Activated T-cell treated with anti-CD3 and anti-CD28 coated beads for 24 hours (primary cell): ENCODE data around the gene UBE2G1.
"Not testable (repeated sequence)": the region's sequence is repeated elsewhere in the genome, so short reads cannot be mapped to it uniquely, and the experiment has no call there.

Source experiments
- DNase-seq: peaks from one replicate; pipeline ENCODE4 v3.0.0-alpha.2; 2020; ENCODE audit warnings: low read depth

UBE2G1 gene

DNA sequence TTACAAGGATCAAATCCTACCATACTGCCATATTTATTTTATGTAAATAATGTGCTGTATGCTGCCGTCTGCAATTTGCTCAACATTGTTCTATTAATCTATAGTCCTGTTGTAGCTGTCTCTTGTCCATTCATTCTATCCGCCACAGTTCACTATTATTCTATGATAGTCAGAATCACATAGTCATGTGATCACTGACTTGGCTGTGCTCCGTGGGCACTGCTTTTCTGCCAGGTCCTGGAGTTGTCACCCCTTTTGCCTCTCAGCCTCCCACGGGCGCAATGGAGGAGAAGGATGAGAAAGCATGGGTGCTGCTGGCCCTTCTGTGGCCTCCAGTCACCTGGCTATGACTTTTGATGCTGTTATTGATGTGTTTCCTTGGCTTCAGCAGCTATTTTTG lies 65.4 kb downstream of the UBE2G1 start:
- no peak for DNase-seq

DNA sequence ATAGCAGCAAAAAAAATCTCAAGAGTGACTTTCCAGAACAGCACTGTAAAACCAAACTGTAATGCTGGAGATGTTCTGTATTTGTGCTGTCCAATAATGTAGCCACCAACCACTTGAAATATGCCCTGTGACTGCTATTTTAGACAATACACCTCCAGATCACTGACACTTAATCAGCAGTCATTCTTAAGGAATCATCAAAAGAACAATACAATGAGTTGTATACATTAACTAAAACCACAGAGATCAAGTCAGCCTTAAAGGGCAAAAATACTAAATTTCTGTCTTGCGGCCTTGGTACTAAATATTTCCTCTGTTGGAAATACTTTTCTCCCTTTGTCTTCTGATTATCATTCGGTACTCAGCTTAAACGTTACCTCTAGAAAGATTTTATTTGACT lies 69.1 kb downstream of the UBE2G1 start:
- DNase-seq: no peak

DNA sequence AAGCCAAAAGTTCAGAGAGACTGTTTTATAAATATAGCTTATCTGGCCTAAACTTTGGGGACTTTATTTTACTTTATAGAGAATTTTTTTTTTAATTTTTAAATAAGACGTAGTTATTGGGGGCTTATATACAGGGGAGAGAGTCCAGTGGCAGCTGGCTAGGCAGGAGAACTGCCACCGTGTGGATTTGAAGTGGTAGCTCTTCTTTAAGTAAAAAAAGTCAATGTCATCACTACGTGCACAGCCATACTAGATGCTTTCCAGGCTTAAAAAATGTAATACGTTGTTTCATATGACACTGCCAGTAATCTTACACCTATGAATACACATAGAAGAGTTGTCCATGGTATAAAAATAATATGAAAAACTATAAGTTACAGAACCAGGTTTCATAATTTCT lies 70.8 kb downstream of the UBE2G1 start:
- DNase-seq: no peak

DNA sequence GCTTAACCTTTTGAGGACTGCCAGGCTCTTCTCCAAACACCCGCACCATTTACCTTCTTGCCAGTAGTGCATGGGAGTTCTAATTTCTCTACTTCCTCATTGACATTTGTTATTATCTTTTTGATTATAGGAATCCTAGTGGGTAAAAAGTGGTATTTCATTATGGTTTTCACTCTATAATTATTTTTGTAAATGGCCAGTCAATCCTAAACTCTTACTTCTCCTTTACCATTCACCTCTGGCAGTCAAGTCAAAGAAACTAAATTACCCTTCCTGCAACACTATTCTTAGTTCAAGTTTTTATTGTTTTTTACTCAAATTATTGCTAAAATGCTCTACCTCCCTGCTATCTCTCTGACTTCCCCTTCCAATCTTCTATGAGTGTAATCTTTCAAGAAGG lies 72.9 kb downstream of the UBE2G1 start:
- DNase-seq: no peak

GRCh38 chr17:4287710-4288109 lies 78.8 kb downstream of the UBE2G1 start:
- DNase-seq: no peak

GRCh38 chr17:4276514-4276913 lies 90.0 kb downstream of the UBE2G1 start:
- DNase-seq: no peak

GRCh38 chr17:4272972-4273368 lies 93.5 kb downstream of the UBE2G1 start:
- no peak for DNase-seq

GRCh38 chr17:4272213-4272971 lies 94.1 kb downstream of the UBE2G1 start:
- DNase-seq: no peak

DNA sequence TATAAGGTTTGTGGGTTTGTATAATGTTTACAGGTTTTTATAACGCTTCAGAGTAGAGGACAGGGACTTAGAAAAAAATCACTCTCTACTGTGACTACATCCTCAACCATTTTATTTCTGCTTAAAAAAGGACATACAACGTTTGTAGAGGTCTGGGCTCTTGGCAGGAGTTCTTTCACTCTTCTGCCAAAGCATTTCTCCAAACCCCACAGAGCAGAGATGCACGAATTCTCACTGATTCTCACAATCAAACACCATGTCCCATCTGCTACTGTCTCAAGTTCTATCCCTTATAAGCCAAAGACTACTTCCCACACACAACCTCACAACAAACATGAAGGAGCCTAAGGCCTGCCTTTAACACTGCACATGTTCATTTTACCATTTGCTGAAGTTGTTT lies 95.7 kb downstream of the UBE2G1 start:
- no peak for DNase-seq

GRCh38 chr17:4269915-4270314 lies 96.6 kb downstream of the UBE2G1 start:
- no peak for DNase-seq

DNA sequence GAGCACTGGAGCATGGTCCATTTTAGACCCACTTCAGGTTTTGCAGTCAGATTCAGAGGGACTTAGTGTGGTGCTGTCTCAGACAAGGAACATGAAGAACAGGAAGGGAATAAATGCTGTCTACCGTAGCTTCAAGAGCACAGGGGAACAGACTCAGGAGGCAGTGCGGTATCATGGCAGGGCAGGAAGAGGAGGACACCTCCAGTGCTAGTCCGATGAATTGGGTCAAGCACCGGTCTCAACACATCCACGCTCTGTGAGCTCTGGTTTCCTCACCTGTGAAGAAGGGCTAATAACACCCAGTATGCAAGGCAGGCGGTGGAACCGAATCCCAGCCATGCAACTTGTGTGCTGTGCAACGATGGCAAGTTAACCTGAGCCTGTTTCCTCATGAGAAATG lies 99.1 kb downstream of the UBE2G1 start:
- no peak for DNase-seq

DNA sequence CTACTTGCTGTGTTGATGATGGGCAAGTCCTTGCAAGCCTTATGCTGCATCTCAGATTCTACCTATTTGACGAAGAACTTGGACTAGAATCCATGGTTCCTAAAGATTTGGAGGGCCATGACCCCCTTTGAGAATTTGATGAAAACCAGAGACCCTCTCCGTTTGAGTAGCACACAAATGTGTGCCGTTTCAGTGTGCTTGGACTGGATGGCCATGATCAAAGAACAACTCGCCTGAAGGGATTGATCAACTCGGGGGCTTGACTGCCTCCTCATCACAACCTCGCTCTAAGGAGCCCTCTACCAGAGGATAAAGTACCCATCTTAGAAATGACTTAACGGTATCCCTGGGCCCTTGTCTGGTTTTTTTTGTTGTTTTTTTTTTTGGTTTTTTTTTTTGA lies 99.9 kb downstream of the UBE2G1 start:
- no peak for DNase-seq

GRCh38 chr17:4263282-4264215 lies 102.9 kb downstream of the UBE2G1 start, which contains the start of gene ANKFY1:
ANKFY1 (minus strand) TSS chr17:4263979; CDS start chr17:4263941, 38 bp downstream.
- DNase-seq: peak; percentile 96

DNA sequence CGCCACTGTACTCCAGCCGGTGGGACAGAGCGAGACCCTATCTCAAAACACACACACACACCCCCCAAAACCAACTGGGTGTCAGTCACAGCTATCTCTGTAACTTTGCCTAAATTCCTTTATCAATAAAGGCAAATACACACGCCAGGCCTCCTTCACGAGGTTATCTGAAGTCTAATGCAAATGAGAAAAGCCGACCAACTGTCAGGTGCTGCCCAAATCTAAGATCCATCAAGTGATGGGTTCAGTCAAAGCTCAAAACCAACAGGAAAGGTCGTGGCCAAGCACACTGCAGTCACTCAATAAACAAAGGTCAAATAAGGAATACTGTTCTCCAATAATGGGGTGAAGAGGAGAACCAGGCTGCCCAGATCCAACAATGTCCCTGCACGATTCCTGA lies 103.8 kb downstream of the UBE2G1 start:
- DNase-seq: no peak

GRCh38 chr17:4261452-4261851 lies 105.0 kb downstream of the UBE2G1 start:
- DNase-seq: no peak

DNA sequence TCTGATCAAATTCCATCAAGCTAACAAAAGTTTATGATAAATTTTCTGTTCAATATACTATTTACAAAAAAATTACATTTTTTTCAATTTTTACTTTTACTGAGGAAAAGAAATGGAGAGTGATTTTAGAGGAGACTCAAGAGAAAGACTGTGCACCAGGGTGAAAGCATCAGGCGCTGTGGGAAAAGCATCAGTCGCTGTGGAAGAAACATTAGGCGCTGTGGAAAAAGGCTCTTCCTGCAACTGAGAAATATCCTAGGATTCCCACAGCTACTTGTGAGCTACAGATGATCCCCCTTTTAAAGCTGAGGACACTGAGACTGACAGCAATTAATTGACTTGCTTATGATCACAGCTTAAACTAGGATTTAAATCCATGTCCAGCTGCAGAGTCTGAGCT lies 107.6 kb downstream of the UBE2G1 start:
- DNase-seq: no peak

GRCh38 chr17:4256952-4257351 lies 109.5 kb downstream of the UBE2G1 start:
- DNase-seq: no peak

DNA sequence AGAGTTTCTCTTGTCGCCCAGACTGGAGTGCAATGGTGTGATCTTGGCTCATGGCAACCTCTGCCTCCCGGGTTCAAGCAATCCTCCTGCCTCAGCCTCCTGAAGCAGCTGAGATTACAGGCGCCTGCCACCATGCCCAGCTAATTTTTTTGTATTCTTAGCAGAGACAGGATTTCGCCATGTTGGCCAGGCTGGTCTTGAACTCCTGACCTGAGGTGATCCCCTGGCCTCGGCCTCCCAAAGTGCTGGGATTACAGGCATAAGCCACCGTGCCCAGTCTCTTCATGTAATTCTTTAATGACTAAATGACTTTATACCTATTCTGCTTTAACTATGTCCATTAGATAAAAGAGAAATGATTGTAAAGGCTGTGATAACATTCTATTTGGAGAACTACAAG lies 111.2 kb downstream of the UBE2G1 start:
- DNase-seq: not testable (repeated sequence)

DNA sequence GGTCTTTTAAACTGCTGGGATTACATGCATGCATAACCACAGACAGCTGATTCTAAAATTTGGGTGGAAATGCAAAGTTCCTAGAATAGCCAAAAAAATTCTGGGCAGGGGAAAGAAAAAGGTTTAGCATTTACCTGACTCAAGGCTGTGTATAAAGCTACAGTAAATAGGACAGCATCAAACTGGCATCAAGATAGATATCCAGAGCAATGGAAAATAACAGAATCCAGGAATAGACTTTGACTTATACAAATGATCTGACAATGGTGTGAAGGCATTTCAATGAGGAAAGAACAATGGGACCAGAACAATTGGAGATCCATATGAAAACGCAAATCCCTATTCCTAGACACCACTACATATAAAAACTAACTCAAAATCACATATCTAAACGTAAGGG lies 115.6 kb downstream of the UBE2G1 start:
- no peak for DNase-seq

DNA sequence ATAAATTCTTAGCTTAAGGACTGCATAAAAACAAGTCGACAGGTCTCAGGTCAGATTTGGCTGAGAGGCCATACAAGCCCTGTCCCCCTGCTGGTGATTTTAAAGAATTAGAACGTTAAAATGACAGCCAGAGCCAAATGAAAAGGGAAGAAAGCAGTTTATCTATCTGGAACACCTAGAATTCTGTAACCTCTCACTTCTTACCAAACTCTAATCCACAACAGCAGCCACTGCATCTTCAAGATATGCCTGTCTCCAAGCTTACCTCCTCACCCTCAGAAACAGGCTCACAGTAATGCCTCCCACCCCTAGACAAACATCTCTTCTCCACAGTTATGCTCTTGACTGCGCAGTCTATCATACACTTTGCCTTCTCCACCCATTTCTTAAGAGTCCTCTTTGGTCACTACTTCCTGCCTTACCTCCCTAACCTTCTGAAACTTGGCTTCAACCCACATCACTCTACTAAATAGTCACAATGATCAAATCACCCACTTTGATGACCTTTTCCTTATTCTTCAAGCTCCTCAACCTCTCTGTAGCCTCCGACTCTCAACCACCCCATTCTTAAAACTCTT lies 116.9 kb downstream of the UBE2G1 start:
- DNase-seq: no peak

DNA sequence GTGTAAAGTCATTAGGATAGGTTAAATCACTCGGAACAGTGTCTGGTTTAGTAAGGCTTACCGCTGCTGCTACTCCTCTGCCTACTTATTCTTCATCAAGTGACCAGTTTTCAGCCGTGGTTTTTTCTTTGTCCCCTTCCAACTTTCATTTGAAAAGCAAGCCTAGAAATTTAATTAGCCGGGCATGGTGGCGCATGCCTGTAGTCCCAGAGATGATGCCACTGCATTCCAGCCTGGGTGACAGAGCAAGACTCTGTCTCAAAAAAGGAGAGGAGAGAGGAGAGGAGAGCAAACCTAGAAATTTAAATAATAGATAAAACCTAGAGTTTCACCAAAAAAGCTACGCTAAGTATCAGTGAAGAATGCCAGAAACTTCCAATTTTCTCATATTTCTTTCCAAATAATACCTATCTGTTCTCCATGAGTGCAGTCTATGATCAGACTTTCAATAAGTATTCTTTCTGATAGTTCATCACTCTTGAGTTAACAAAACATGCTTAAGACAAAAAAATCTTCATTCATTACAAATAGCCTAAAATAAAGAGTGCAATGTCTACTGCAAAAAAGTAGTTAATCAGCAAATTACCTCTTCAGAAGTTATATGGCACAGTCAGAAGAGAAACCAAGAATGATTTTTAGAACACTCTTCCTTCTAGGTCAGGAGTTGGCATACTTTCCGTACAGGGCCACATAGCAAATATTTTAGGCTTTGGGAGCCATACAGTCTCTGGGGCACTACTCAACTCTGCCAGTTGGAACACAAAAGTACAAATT lies 117.8 kb downstream of the UBE2G1 start:
- DNase-seq: no peak

GRCh38 chr17:4247971-4248388 lies 118.5 kb downstream of the UBE2G1 start:
- DNase-seq: no peak
